SU-DHL-6 (cell line): ENCODE data around the gene MATCAP1.
A peak's percentile ranks its signal among the peaks of the same experiment; 100 is the strongest.

Source experiments
- H2AFZ ChIP-seq: fragments of 200-600 bp; sonication (generic); 2 replicates; pipeline ENCODE4 v1.6.1; 2014; ENCODE audit warnings: low read depth, mild to moderate bottlenecking, moderate library complexity, mixed read lengths, antibody characterized with exemption, low read length; ENCODE audit not compliant: severe bottlenecking
- H3F3A ChIP-seq: fragments of 200-600 bp; shearing (Covaris generic); 2 replicates; pipeline ENCODE4 v1.6.0; 2016; ENCODE audit warnings: antibody characterized with exemption, mild to moderate bottlenecking; ENCODE audit not compliant: insufficient read depth
- H3K27ac ChIP-seq: fragments of 200-600 bp; sonication (generic); 2 replicates; pipeline ENCODE4 v1.5.1; 2016; ENCODE audit warnings: low read depth, mild to moderate bottlenecking, low read length, moderate library complexity, mixed read lengths
- H3K27me3 ChIP-seq: fragments of 200-600 bp; sonication (generic), shearing (Covaris generic); 2 replicates; pipeline ENCODE4 v1.6.0; 2014; ENCODE audit warnings: mild to moderate bottlenecking, low read length
- H3K36me3 ChIP-seq: fragments of 200-600 bp; sonication (generic); 2 replicates; pipeline ENCODE4 v1.6.1; 2014; ENCODE audit warnings: mild to moderate bottlenecking, low read length, mixed read lengths
- H3K4me2 ChIP-seq: fragments of 300-600, 200-600 bp; shearing (Covaris generic), sonication (generic); 2 replicates; pipeline ENCODE4 v1.6.0; 2014; ENCODE audit warnings: low read length, low read depth, mild to moderate bottlenecking; ENCODE audit not compliant: poor library complexity, severe bottlenecking
- H3K4me3 ChIP-seq: fragments of 200-600 bp; sonication (generic); 2 replicates; pipeline ENCODE4 v1.5.1; 2014; ENCODE audit warnings: antibody characterized with exemption, low read length, mild to moderate bottlenecking, mixed read lengths; ENCODE audit not compliant: insufficient read depth, poor library complexity, severe bottlenecking
- H3K79me2 ChIP-seq: fragments of 200-600 bp; sonication (generic); 2 replicates; pipeline ENCODE4 v1.6.1; 2014; ENCODE audit warnings: mild to moderate bottlenecking, low read length, moderate library complexity; ENCODE audit not compliant: insufficient read depth
- H3K9ac ChIP-seq: fragments of 200-600 bp; sonication (generic); 2 replicates; pipeline ENCODE4 v1.7.0; 2014; ENCODE audit warnings: mild to moderate bottlenecking, low read length
- H3K9me2 ChIP-seq: fragments of 200-600 bp; sonication (generic); replicated peaks from 2 replicates; pipeline ENCODE4 v1.6.1; 2014; ENCODE audit warnings: low read length; ENCODE audit not compliant: insufficient read depth
- H3K9me3 ChIP-seq: fragments of 200-600 bp; sonication (generic); 2 replicates; pipeline ENCODE4 v1.6.1; 2014; ENCODE audit warnings: low read length, mixed read lengths; ENCODE audit not compliant: insufficient read depth
- H4K20me1 ChIP-seq: fragments of 200-600 bp; sonication (generic); 2 replicates; pipeline ENCODE4 v1.6.1; 2014; ENCODE audit warnings: low read depth, mild to moderate bottlenecking, antibody characterized with exemption, low read length, moderate library complexity, mixed read lengths
- CTCF ChIP-seq: fragments of 200-600 bp; sonication (generic); IDR thresholded peaks from one replicate; pipeline ENCODE4 v1.5.1; 2017; ENCODE audit warnings: antibody characterized with exemption, mild to moderate bottlenecking, low read length, moderate library complexity; ENCODE audit not compliant: insufficient read depth, poor library complexity, severe bottlenecking
- EZH2phosphoT487 ChIP-seq: fragments of 200-600 bp; sonication (generic), shearing (Covaris generic); conservative IDR thresholded peaks from 2 replicates; pipeline ENCODE4 v1.6.1; 2018; ENCODE audit warnings: mild to moderate bottlenecking, antibody characterized with exemption, low read length, moderate library complexity, mixed read lengths

Gene MATCAP1

GRCh38 chr16:67157106-67157748 is 26.5 kb downstream of the MATCAP1 start:
- no peak for TF ChIP-seq EZH2phosphoT487
- TF ChIP-seq CTCF = no peak
- H3K9ac ChIP-seq = no peak overlapping the region
- H3K4me3 ChIP-seq = no peak overlapping the region
- no peak overlapping the region for H3K4me2 ChIP-seq
- H2AFZ ChIP-seq = no peak overlapping the region
- H3F3A ChIP-seq = peaks cover 16% of the 10 kb centered on the region
- H3K9me3 ChIP-seq = no peaks in the 10 kb centered on the region
- no peaks in the 10 kb centered on the region for H3K9me2 ChIP-seq
- H3K27ac ChIP-seq = no peak overlapping the region
- H3K27me3 ChIP-seq = no peaks in the 10 kb centered on the region
- no peaks in the 10 kb centered on the region for H4K20me1 ChIP-seq
- no peaks in the 10 kb centered on the region for H3K79me2 ChIP-seq
- no peaks in the 10 kb centered on the region for H3K36me3 ChIP-seq

- TF ChIP-seq EZH2phosphoT487 (no peak), CTCF (no peak)
- H3K27me3 ChIP-seq = no peaks in the 10 kb centered on the region
- H2AFZ ChIP-seq = no peak overlapping the region
- no peaks in the 10 kb centered on the region for H3K79me2 ChIP-seq
- H3K4me3 ChIP-seq = no peak overlapping the region
- H3K36me3 ChIP-seq = no peaks in the 10 kb centered on the region
- H3K9me3 ChIP-seq = no peaks in the 10 kb centered on the region
- H3K4me2 ChIP-seq = no peak overlapping the region
- no peak overlapping the region for H3K27ac ChIP-seq
- H3K9me2 ChIP-seq = no peaks in the 10 kb centered on the region
- no peaks in the 10 kb centered on the region for H4K20me1 ChIP-seq
- H3K9ac ChIP-seq = no peak overlapping the region
- peaks cover 16% of the 10 kb centered on the region for H3F3A ChIP-seq
Measured at GRCh38 chr16:67156143-67156844, 27.5 kb downstream of the MATCAP1 start.

GRCh38 chr16:67155295-67156142 is 28.2 kb downstream of the MATCAP1 start:
- Histone ChIP-seq H3K27ac (no peak overlapping the region), H3K79me2 (no peaks in the 10 kb centered on the region), H2AFZ (no peak overlapping the region), H3K4me3 (no peak overlapping the region), H3K9me2 (no peaks in the 10 kb centered on the region), H3K36me3 (no peaks in the 10 kb centered on the region), H3K9ac (no peak overlapping the region), H3K27me3 (no peaks in the 10 kb centered on the region), H3K4me2 (peak overlapping the region; percentile 39), H3K9me3 (no peaks in the 10 kb centered on the region), H4K20me1 (no peaks in the 10 kb centered on the region), H3F3A (peaks cover 16% of the 10 kb centered on the region)
- peak; percentile 77 for TF ChIP-seq CTCF
- no peak for TF ChIP-seq EZH2phosphoT487
